SU-DHL-6 (cell line): Measurements from ENCODE around the gene RORC.

Experiments used
- EZH2phosphoT487 ChIP-seq: fragments of 200-600 bp; sonication (generic), shearing (Covaris generic); conservative IDR thresholded peaks from 2 replicates; pipeline ENCODE4 v1.6.1; 2018; ENCODE audit warnings: mild to moderate bottlenecking, antibody characterized with exemption, low read length, moderate library complexity, mixed read lengths
- TF ChIP-seq, protein P1 (sequence below): fragments of 200-600 bp; sonication (generic); IDR thresholded peaks from one replicate; pipeline ENCODE4 v1.5.1; 2017; ENCODE audit warnings: antibody characterized with exemption, mild to moderate bottlenecking, low read length, moderate library complexity; ENCODE audit not compliant: insufficient read depth, poor library complexity, severe bottlenecking

DNA sequence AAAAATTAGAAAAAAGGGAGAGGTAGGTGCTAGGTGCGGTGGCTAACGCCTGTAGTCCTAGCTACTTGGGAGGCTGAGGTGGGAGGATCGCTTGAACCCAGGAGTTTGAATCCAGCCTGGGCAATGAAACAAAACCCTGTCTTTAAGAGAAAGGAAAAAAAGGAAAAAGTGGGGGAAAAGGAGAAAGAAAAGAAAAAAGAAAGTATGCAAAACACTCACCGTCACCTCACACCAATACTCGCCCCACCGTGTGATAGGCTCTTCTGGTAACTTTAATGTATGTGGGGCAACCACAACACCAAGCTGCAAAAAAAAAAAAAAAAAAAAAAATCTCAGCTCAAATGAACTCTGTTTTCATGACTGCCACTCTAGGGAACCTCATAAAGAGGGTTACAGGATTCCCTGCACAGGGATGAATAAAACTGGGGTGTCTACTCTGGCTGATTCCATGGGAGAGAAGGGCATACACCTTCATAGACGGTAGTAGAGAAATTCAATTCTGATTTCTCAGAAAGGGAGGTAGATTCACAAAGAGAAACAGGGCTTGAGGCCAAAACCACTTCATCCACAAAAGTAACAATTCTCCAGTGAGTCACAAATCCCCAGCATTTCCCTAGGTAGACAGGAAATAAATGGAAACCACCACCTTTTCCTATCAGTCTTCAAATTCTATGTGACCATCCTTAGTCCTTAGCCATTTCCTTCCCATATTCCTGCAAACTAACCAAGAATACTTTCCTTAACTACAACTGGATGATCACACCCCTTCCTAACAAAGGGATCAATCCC is 70.8 kb downstream of the RORC start:
- TF ChIP-seq, protein P1, sequence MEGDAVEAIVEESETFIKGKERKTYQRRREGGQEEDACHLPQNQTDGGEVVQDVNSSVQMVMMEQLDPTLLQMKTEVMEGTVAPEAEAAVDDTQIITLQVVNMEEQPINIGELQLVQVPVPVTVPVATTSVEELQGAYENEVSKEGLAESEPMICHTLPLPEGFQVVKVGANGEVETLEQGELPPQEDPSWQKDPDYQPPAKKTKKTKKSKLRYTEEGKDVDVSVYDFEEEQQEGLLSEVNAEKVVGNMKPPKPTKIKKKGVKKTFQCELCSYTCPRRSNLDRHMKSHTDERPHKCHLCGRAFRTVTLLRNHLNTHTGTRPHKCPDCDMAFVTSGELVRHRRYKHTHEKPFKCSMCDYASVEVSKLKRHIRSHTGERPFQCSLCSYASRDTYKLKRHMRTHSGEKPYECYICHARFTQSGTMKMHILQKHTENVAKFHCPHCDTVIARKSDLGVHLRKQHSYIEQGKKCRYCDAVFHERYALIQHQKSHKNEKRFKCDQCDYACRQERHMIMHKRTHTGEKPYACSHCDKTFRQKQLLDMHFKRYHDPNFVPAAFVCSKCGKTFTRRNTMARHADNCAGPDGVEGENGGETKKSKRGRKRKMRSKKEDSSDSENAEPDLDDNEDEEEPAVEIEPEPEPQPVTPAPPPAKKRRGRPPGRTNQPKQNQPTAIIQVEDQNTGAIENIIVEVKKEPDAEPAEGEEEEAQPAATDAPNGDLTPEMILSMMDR, result no peak
- TF ChIP-seq EZH2phosphoT487, result no peak
